ENCODE data around the gene SLC2A5.

The SLC2A5 gene

DNA sequence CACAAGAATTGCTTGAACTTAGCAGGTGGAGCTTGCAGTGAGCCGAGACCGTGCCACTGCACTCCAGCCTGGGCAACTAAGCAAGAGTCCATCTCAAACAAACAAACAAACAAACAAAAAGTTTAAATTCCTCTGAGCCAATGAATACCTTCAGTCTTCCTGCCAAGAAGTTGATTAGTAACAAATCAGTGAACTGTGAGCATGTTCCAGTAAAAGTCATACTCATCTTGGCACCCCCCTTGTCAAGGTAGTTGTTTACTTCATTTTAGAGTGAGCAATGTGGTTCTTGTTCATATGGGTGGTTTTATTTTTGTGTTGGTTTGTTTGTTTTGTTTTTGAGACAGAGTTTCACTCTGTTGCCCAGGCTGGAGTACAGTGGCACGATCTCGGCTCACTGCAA, 25.2 kb downstream of the SLC2A5 start:
- H3K9me2 ChIP-seq (replicated peaks; ENCODE audit: insufficient read depth, low read length) = no peaks in the 10 kb centered on the region
- H3K27ac ChIP-seq (ENCODE audit: low read depth, low read length) = no peak overlapping the region
- no peaks in the 10 kb centered on the region for H3K9me3 ChIP-seq (ENCODE audit: insufficient read depth, low read length)
- no peaks in the 10 kb centered on the region for H3F3A ChIP-seq (ENCODE audit: insufficient read depth)
- no peak overlapping the region for H3K9ac ChIP-seq (ENCODE audit: low read length)
- H3K4me2 ChIP-seq (ENCODE audit: low read depth, low read length, poor library complexity, severe bottlenecking) = no peak overlapping the region
- no peaks in the 10 kb centered on the region for H4K20me1 ChIP-seq (ENCODE audit: low read depth, low read length)
- no peaks in the 10 kb centered on the region for H3K27me3 ChIP-seq (ENCODE audit: low read length)
- no peaks in the 10 kb centered on the region for H3K36me3 ChIP-seq (ENCODE audit: low read length)
- no peak overlapping the region for H3K4me3 ChIP-seq (ENCODE audit: insufficient read depth, low read length, poor library complexity, severe bottlenecking)
- TF ChIP-seq, protein P1, sequence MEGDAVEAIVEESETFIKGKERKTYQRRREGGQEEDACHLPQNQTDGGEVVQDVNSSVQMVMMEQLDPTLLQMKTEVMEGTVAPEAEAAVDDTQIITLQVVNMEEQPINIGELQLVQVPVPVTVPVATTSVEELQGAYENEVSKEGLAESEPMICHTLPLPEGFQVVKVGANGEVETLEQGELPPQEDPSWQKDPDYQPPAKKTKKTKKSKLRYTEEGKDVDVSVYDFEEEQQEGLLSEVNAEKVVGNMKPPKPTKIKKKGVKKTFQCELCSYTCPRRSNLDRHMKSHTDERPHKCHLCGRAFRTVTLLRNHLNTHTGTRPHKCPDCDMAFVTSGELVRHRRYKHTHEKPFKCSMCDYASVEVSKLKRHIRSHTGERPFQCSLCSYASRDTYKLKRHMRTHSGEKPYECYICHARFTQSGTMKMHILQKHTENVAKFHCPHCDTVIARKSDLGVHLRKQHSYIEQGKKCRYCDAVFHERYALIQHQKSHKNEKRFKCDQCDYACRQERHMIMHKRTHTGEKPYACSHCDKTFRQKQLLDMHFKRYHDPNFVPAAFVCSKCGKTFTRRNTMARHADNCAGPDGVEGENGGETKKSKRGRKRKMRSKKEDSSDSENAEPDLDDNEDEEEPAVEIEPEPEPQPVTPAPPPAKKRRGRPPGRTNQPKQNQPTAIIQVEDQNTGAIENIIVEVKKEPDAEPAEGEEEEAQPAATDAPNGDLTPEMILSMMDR (IDR thresholded peaks at IDR 0.05; ENCODE audit: insufficient read depth, low read length, poor library complexity, severe bottlenecking) = no peak
- TF ChIP-seq EZH2phosphoT487 (conservative IDR thresholded peaks at IDR 0.05; ENCODE audit: low read length) = no peak
- H3K79me2 ChIP-seq (ENCODE audit: insufficient read depth, low read length) = no peaks in the 10 kb centered on the region
- H2AFZ ChIP-seq (ENCODE audit: low read depth, low read length, severe bottlenecking) = no peak overlapping the region

DNA sequence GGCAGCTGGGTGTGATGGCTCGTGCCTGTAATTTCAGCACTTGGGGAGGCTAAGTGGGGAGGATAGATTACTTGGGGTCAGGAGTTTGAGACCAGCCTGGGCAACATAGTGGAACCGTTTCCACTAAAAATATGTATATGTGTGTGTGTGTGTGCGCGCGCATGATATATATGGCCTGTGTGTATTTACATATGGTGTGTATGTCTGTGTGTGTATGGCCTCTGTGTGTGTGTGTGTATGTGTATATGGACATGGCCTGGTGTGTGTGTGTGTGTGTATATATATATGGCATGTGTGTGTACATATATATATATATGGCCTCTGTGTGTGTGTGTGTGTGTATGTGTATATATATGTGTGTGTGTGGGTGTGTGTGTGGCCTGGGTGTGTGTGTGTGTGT, 27.2 kb downstream of the SLC2A5 start:
- TF ChIP-seq, protein P1 (IDR thresholded peaks at IDR 0.05; ENCODE audit: insufficient read depth, low read length, poor library complexity, severe bottlenecking) = no peak
- TF ChIP-seq EZH2phosphoT487 (conservative IDR thresholded peaks at IDR 0.05; ENCODE audit: low read length) = no peak
- no peaks in the 10 kb centered on the region for H3K27me3 ChIP-seq (ENCODE audit: low read length)
- no peak overlapping the region for H2AFZ ChIP-seq (ENCODE audit: low read depth, low read length, severe bottlenecking)
- H3K9me2 ChIP-seq (replicated peaks; ENCODE audit: insufficient read depth, low read length) = no peaks in the 10 kb centered on the region
- no peak overlapping the region for H3K9ac ChIP-seq (ENCODE audit: low read length)
- H3K79me2 ChIP-seq (ENCODE audit: insufficient read depth, low read length) = no peaks in the 10 kb centered on the region
- no peak overlapping the region for H3K4me3 ChIP-seq (ENCODE audit: insufficient read depth, low read length, poor library complexity, severe bottlenecking)
- no peak overlapping the region for H3K4me2 ChIP-seq (ENCODE audit: low read depth, low read length, poor library complexity, severe bottlenecking)
- no peaks in the 10 kb centered on the region for H3K9me3 ChIP-seq (ENCODE audit: insufficient read depth, low read length)
- no peaks in the 10 kb centered on the region for H4K20me1 ChIP-seq (ENCODE audit: low read depth, low read length)
- H3K27ac ChIP-seq (ENCODE audit: low read depth, low read length) = no peak overlapping the region
- H3F3A ChIP-seq (ENCODE audit: insufficient read depth) = no peaks in the 10 kb centered on the region
- H3K36me3 ChIP-seq (ENCODE audit: low read length) = no peaks in the 10 kb centered on the region

DNA sequence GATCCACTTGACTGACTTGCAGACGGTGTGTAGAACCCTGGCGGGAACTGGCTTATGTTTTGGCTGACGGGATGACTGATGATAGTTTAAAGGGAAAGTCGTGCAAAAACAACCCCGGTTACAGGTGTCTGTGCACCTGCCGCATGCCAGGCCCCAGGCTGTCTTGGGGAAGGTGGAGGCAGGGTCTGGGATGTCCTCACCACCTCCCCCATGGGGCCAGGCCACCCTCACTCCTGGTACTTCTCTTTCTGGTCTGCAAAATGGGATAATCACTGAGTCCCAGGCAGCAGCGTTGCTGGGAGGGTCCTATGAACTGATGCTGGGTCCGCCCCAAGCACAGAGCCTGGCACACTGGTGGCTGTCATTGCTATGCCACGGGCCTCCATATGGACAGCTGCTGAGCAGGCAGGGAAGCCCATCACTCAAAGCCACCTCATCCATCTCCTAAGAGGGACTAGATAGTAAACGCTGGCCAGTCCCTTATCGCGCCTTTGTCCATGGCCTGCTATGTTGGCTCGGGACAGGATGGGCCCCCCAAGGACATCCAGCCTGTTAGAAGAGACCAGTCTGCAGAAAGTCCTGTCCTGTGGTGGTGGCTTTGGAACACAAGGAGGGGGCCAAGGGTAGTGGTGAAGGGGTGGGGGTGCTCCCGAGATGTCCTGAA, 28.2 kb downstream of the SLC2A5 start:
- Histone ChIP-seq H3K9me2 (replicated peaks; ENCODE audit: insufficient read depth, low read length) (no peaks in the 10 kb centered on the region), H3K4me2 (ENCODE audit: low read depth, low read length, poor library complexity, severe bottlenecking) (no peak overlapping the region), H3F3A (ENCODE audit: insufficient read depth) (no peaks in the 10 kb centered on the region), H2AFZ (ENCODE audit: low read depth, low read length, severe bottlenecking) (no peak overlapping the region), H3K4me3 (ENCODE audit: insufficient read depth, low read length, poor library complexity, severe bottlenecking) (no peak overlapping the region), H3K9ac (ENCODE audit: low read length) (no peak overlapping the region), H3K9me3 (ENCODE audit: insufficient read depth, low read length) (no peaks in the 10 kb centered on the region), H4K20me1 (ENCODE audit: low read depth, low read length) (no peaks in the 10 kb centered on the region), H3K79me2 (ENCODE audit: insufficient read depth, low read length) (no peaks in the 10 kb centered on the region), H3K36me3 (ENCODE audit: low read length) (no peaks in the 10 kb centered on the region), H3K27ac (ENCODE audit: low read depth, low read length) (no peak overlapping the region), H3K27me3 (ENCODE audit: low read length) (no peaks in the 10 kb centered on the region)
- no peak for TF ChIP-seq EZH2phosphoT487 (conservative IDR thresholded peaks at IDR 0.05; ENCODE audit: low read length)
- TF ChIP-seq, protein P1 (IDR thresholded peaks at IDR 0.05; ENCODE audit: insufficient read depth, low read length, poor library complexity, severe bottlenecking) = no peak
